SK-N-SH treated with all-trans-retinoic acid at 6 μM for 48 hours (cell line): ENCODE measurements around the gene CFAP157.
A peak's percentile ranks its signal among the peaks of the same experiment; 100 is the strongest.

Experiments
- ATAC-seq: fragments of 200-7000 bp; cut with Tn5 transposase; 3 replicates; pipeline ENCODE4 v1.9.1; 2020; ENCODE audit warnings: mild to moderate bottlenecking, moderate library complexity
- ARNTL ChIP-seq: fragments of 450-650 bp; formaldehyde crosslinking; IDR thresholded peaks from 2 replicates; pipeline ENCODE4 v1.5.0; 2020; ENCODE audit warnings: low read depth, mild to moderate bottlenecking, moderate library complexity, borderline replicate concordance
- CREB5 ChIP-seq: fragments of 250-450 bp; sonication (Bioruptor Pico); IDR thresholded peaks from 2 replicates; pipeline ENCODE4 v1.5.1; 2020; ENCODE audit warnings: low read depth, mild to moderate bottlenecking, moderate library complexity
- CSDC2 ChIP-seq: fragments of 250-450 bp; sonication (Bioruptor Pico); IDR thresholded peaks from 2 replicates; pipeline ENCODE4 v1.5.0; 2020; ENCODE audit warnings: mild to moderate bottlenecking, moderate library complexity
- CSRNP3 ChIP-seq: fragments of 250-450 bp; sonication (Bioruptor Pico); IDR thresholded peaks from 2 replicates; pipeline ENCODE4 v1.5.1; 2021; ENCODE audit warnings: mild to moderate bottlenecking, moderate library complexity
- ISL1 ChIP-seq: fragments of 250-450 bp; sonication (Bioruptor Pico); IDR thresholded peaks from 2 replicates; pipeline ENCODE4 v2.1.2; 2022; ENCODE audit warnings: mild to moderate bottlenecking, moderate library complexity
- OSR1 ChIP-seq: fragments of 250-450 bp; sonication (Bioruptor Pico); IDR thresholded peaks from 2 replicates; pipeline ENCODE4 v1.8.0; 2022; ENCODE audit warnings: moderate library complexity, mild to moderate bottlenecking, inconsistent platforms
- PATZ1 ChIP-seq: fragments of 250-450 bp; sonication (Bioruptor Pico); IDR thresholded peaks from 2 replicates; pipeline ENCODE4 v1.8.0; 2020; ENCODE audit warnings: mild to moderate bottlenecking, moderate library complexity, borderline replicate concordance
- POU6F1 ChIP-seq: fragments of 250-450 bp; sonication (Bioruptor Pico); IDR thresholded peaks from 2 replicates; pipeline ENCODE4 v1.8.0; 2021; ENCODE audit warnings: low read depth, mild to moderate bottlenecking, moderate library complexity, borderline replicate concordance
- PPARA ChIP-seq: fragments of 250-450 bp; sonication (Bioruptor Pico); IDR thresholded peaks from 2 replicates; pipeline ENCODE4 v1.5.0; 2020; ENCODE audit warnings: mild to moderate bottlenecking, borderline replicate concordance
- RARB ChIP-seq: fragments of 250-450 bp; sonication (Bioruptor Pico); IDR thresholded peaks from 2 replicates; pipeline ENCODE4 v1.8.0; 2021; ENCODE audit warnings: mild to moderate bottlenecking, moderate library complexity
- SNAI2 ChIP-seq: fragments of 250-450 bp; sonication (Bioruptor Pico); IDR thresholded peaks from 2 replicates; pipeline ENCODE4 v1.5.0; 2020; ENCODE audit warnings: mild to moderate bottlenecking, moderate library complexity
- TCF4 ChIP-seq: fragments of 250-450 bp; sonication (Bioruptor Pico); IDR thresholded peaks from 2 replicates; pipeline ENCODE4 v1.8.0; 2021; ENCODE audit warnings: mild to moderate bottlenecking, moderate library complexity, borderline replicate concordance
- TOX ChIP-seq: fragments of 250-450 bp; sonication (Bioruptor Pico); IDR thresholded peaks from 2 replicates; pipeline ENCODE4 v1.8.0; 2021; ENCODE audit warnings: mild to moderate bottlenecking, moderate library complexity, borderline replicate concordance
- TSHZ2 ChIP-seq: fragments of 250-450 bp; sonication (Bioruptor Pico); IDR thresholded peaks from 2 replicates; pipeline ENCODE4 v1.5.0; 2020; ENCODE audit warnings: mild to moderate bottlenecking, moderate library complexity
- ZC3H10 ChIP-seq: fragments of 250-450 bp; sonication (Bioruptor Pico); IDR thresholded peaks from 2 replicates; pipeline ENCODE4 v1.5.1; 2021; ENCODE audit warnings: mild to moderate bottlenecking, moderate library complexity
- ZFP3 ChIP-seq: fragments of 250-450 bp; sonication (Bioruptor Pico); IDR thresholded peaks from 2 replicates; pipeline ENCODE4 v1.5.0; 2020; ENCODE audit warnings: mild to moderate bottlenecking, moderate library complexity
- ZFP30 ChIP-seq: fragments of 450-650 bp; formaldehyde crosslinking; IDR thresholded peaks from 2 replicates; pipeline ENCODE4 v1.5.0; 2022; ENCODE audit warnings: mild to moderate bottlenecking, moderate library complexity
- ZNF565 ChIP-seq: fragments of 450-650 bp; formaldehyde crosslinking; conservative IDR thresholded peaks from 2 replicates; pipeline ENCODE4 v1.5.0; 2020; ENCODE audit warnings: low read depth, mild to moderate bottlenecking, moderate library complexity
- ZNF70 ChIP-seq: fragments of 450-650 bp; formaldehyde crosslinking; IDR thresholded peaks from 2 replicates; pipeline ENCODE4 v1.5.0; 2020; ENCODE audit warnings: mild to moderate bottlenecking, moderate library complexity
- ZNF8 ChIP-seq: fragments of 450-650 bp; formaldehyde crosslinking; IDR thresholded peaks from 2 replicates; pipeline ENCODE4 v1.5.0; 2020; ENCODE audit warnings: mild to moderate bottlenecking, moderate library complexity

CFAP157 gene

GRCh38 chr9:127684576-127684975, 22.2 kb upstream of the CFAP157 start:
- TF ChIP-seq CSDC2 (CRISPR knock-in tag) (no peak), POU6F1 (CRISPR knock-in tag) (no peak), TCF4 (CRISPR knock-in tag) (no peak), CSRNP3 (CRISPR knock-in tag) (no peak), ZFP30 (no peak), ISL1 (CRISPR knock-in tag) (no peak), ZNF70 (CRISPR knock-in tag) (no peak), PPARA (CRISPR knock-in tag) (no peak), CREB5 (CRISPR knock-in tag) (no peak)
- ATAC-seq, result peak; percentile 67

GRCh38 chr9:127686461-127687393, 20.1 kb upstream of the CFAP157 start:
- no peak for ATAC-seq
- TF ChIP-seq TCF4 (CRISPR knock-in tag) (no peak), CSDC2 (CRISPR knock-in tag) (no peak), CREB5 (CRISPR knock-in tag) (no peak), PPARA (CRISPR knock-in tag) (no peak), ZNF8 (CRISPR knock-in tag) (no peak), ZNF70 (CRISPR knock-in tag) (no peak), OSR1 (CRISPR knock-in tag) (no peak)

- ATAC-seq, result no peak
- TF ChIP-seq CSDC2 (CRISPR knock-in tag), result no peak
- TF ChIP-seq OSR1 (CRISPR knock-in tag), result no peak
- no peak for TF ChIP-seq ZC3H10 (CRISPR knock-in tag)
- no peak for TF ChIP-seq ZNF8 (CRISPR knock-in tag)
- no peak for TF ChIP-seq PATZ1 (CRISPR knock-in tag)
- TF ChIP-seq TCF4 (CRISPR knock-in tag), result no peak
- no peak for TF ChIP-seq TOX (CRISPR knock-in tag)
- no peak for TF ChIP-seq SNAI2 (CRISPR knock-in tag)
- no peak for TF ChIP-seq ISL1 (CRISPR knock-in tag)
- no peak for TF ChIP-seq POU6F1 (CRISPR knock-in tag)
- TF ChIP-seq TSHZ2, result no peak
- no peak for TF ChIP-seq ZNF70 (CRISPR knock-in tag)
- TF ChIP-seq ARNTL (CRISPR knock-in tag), result no peak
- TF ChIP-seq PPARA (CRISPR knock-in tag), result no peak
- no peak for TF ChIP-seq ZFP3
- TF ChIP-seq ZNF565, result no peak
- TF ChIP-seq RARB, result no peak
- TF ChIP-seq ZFP30, result no peak
Observed at GRCh38 chr9:127689329-127690000, 17.3 kb upstream of the CFAP157 start.
